ENCODE data around the gene HACD3. TPM values are rescaled to one million over a fixed set of nuclear protein-coding genes. Genes with fewer than 3 reads are reported as not detected.
"Not testable (repeated sequence)": the region's sequence is repeated elsewhere in the genome, so short reads cannot be mapped to it uniquely, and the experiment has no call there.

The HACD3 gene
- polyA plus RNA-seq, 10 donors: 32.6 to 63.5 (median 47.9) TPM

- DNase-seq: no peak
Measured at GRCh38 chr15:65541231-65541820, 11.1 kb downstream of the HACD3 start.

- no peak for DNase-seq
Measured at GRCh38 chr15:65547841-65548240, 17.6 kb downstream of the HACD3 start.

GRCh38 chr15:65549288-65549687 is 19.0 kb downstream of the HACD3 start:
- not testable (repeated sequence) for DNase-seq

- no peak for DNase-seq
Measured at GRCh38 chr15:65550681-65551098, 20.4 kb downstream of the HACD3 start.

- no peak for DNase-seq
Measured at GRCh38 chr15:65551183-65551582, 20.9 kb downstream of the HACD3 start.

- DNase-seq: not testable (repeated sequence)
Measured at GRCh38 chr15:65552851-65553250, 22.6 kb downstream of the HACD3 start.

- no peak for DNase-seq
Measured at GRCh38 chr15:65553691-65554090, 23.4 kb downstream of the HACD3 start.

GRCh38 chr15:65556622-65557021 is 26.4 kb downstream of the HACD3 start:
- DNase-seq: no peak

- no peak for DNase-seq
Measured at GRCh38 chr15:65558336-65558735, 28.1 kb downstream of the HACD3 start.

GRCh38 chr15:65558997-65559760 is 28.9 kb downstream of the HACD3 start:
- DNase-seq: no peak

- no peak for DNase-seq
Measured at GRCh38 chr15:65559941-65560340, 29.7 kb downstream of the HACD3 start.

GRCh38 chr15:65561934-65562333 is 31.7 kb downstream of the HACD3 start:
- no peak for DNase-seq

- no peak for DNase-seq
Measured at GRCh38 chr15:65569728-65570127, 39.5 kb downstream of the HACD3 start.

- no peak for DNase-seq
Measured at GRCh38 chr15:65571971-65572370, 41.7 kb downstream of the HACD3 start.

GRCh38 chr15:65576664-65577063 is 46.4 kb downstream of the HACD3 start:
- DNase-seq: peak in 1 of 3 donors; percentile 26

GRCh38 chr15:65577129-65577996 is 47.1 kb downstream of the HACD3 start:
- no peak for DNase-seq

- DNase-seq: no peak
Measured at GRCh38 chr15:65578904-65579728, 48.9 kb downstream of the HACD3 start.

- DNase-seq: no peak
Measured at GRCh38 chr15:65579762-65580161, 49.5 kb downstream of the HACD3 start.

- peak in 1 of 3 donors; percentile 13 for DNase-seq
Measured at GRCh38 chr15:65580287-65580686, 50.0 kb downstream of the HACD3 start.

GRCh38 chr15:65583701-65584100 is 53.4 kb downstream of the HACD3 start:
- DNase-seq: peak; percentile 6 to 30 (median 7)

GRCh38 chr15:65584241-65584640 is 54.0 kb downstream of the HACD3 start:
- DNase-seq: no peak

GRCh38 chr15:65587094-65587493 is 56.8 kb downstream of the HACD3 start:
- DNase-seq: no peak

Measured in muscle of back (tissue), 11 donors.